Fibroblast of peridontal ligament (primary cell): ENCODE measurements around the gene NLN.
A peak's percentile ranks its signal among the peaks of the same experiment; 100 is the strongest.
"Not testable (repeated sequence)": the region's sequence is repeated elsewhere in the genome, so short reads cannot be mapped to it uniquely, and the experiment has no call there.

Source experiments
- DNase-seq: peaks from one replicate; pipeline ENCODE4 v3.0.0-alpha.2; 2010; ENCODE audit errors: extremely low read depth

The NLN gene

GRCh38 chr5:65732046-65732445, 10.0 kb downstream of the NLN start:
- not testable (repeated sequence) for DNase-seq

GRCh38 chr5:65734196-65734775, 12.3 kb downstream of the NLN start:
- DNase-seq: not testable (repeated sequence)

GRCh38 chr5:65734921-65735320, 12.9 kb downstream of the NLN start:
- no peak for DNase-seq

GRCh38 chr5:65736011-65736410, 14.0 kb downstream of the NLN start:
- DNase-seq: no peak

- DNase-seq: no peak
These were observed 15.8 kb downstream of the NLN start for GRCh38 chr5:65737842-65738241.

- DNase-seq: no peak
These were observed 16.3 kb downstream of the NLN start for GRCh38 chr5:65738305-65738704.

- no peak for DNase-seq
These were observed 17.2 kb downstream of the NLN start for GRCh38 chr5:65739162-65739561.

GRCh38 chr5:65742565-65743231, 20.7 kb downstream of the NLN start:
- DNase-seq: peak; percentile 91

- no peak for DNase-seq
These were observed 27.3 kb downstream of the NLN start for GRCh38 chr5:65749221-65749844.

- DNase-seq: no peak
These were observed 28.0 kb downstream of the NLN start for GRCh38 chr5:65749956-65750355.

GRCh38 chr5:65750938-65751337, 28.9 kb downstream of the NLN start:
- no peak for DNase-seq

- DNase-seq: no peak
These were observed 31.2 kb downstream of the NLN start for GRCh38 chr5:65753189-65753588.

- no peak for DNase-seq
These were observed 36.6 kb downstream of the NLN start for GRCh38 chr5:65758546-65759144.

- peak; percentile 36 for DNase-seq
These were observed 38.7 kb downstream of the NLN start for GRCh38 chr5:65760504-65761275.

GRCh38 chr5:65762234-65762633, 40.2 kb downstream of the NLN start:
- DNase-seq: no peak

- no peak for DNase-seq
These were observed 43.6 kb downstream of the NLN start for GRCh38 chr5:65765582-65765981.

- no peak for DNase-seq
These were observed 44.2 kb downstream of the NLN start for GRCh38 chr5:65766175-65766574.

GRCh38 chr5:65766781-65767180, 44.8 kb downstream of the NLN start:
- DNase-seq: no peak

GRCh38 chr5:65767565-65767964, 45.6 kb downstream of the NLN start:
- no peak for DNase-seq

GRCh38 chr5:65768723-65769346, 46.8 kb downstream of the NLN start:
- DNase-seq: no peak

- DNase-seq: peak; percentile 96
These were observed 47.5 kb downstream of the NLN start for GRCh38 chr5:65769539-65769938.

GRCh38 chr5:65771266-65771665, 49.3 kb downstream of the NLN start:
- DNase-seq: no peak
